ENCODE data around the gene CHRNA5.

Gene CHRNA5

DNA sequence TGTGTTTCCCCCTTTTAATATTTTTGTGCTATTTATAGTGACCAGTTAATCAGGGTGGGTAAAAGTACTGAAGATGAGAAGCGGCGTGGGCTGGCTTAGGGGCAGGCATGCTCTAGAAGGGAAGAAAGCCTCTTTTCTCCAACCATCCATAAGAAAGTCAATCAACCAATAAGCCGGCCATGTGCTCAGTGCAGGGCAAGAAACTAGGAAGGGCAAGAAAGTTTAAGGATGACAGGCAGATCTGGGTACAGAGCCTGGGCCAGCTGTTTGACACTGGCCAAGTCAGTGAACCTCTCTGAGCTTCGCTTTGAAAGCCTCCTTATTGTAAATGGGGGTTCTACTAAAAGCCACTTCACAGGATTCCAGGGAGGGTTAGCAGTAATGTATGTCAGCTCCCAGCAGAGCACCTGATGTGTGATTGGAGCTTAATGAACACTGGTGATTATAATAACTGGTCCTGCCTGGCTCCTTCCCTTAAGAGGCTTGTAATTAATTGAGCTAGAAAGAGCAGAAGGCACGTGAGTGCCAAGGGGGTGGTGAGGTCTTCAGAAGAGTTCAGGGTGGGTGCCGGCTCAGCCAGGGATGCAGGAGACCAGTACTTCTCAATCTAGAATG is 61.2 kb downstream of the CHRNA5 start:
- TF ChIP-seq, protein P1, sequence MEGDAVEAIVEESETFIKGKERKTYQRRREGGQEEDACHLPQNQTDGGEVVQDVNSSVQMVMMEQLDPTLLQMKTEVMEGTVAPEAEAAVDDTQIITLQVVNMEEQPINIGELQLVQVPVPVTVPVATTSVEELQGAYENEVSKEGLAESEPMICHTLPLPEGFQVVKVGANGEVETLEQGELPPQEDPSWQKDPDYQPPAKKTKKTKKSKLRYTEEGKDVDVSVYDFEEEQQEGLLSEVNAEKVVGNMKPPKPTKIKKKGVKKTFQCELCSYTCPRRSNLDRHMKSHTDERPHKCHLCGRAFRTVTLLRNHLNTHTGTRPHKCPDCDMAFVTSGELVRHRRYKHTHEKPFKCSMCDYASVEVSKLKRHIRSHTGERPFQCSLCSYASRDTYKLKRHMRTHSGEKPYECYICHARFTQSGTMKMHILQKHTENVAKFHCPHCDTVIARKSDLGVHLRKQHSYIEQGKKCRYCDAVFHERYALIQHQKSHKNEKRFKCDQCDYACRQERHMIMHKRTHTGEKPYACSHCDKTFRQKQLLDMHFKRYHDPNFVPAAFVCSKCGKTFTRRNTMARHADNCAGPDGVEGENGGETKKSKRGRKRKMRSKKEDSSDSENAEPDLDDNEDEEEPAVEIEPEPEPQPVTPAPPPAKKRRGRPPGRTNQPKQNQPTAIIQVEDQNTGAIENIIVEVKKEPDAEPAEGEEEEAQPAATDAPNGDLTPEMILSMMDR (IDR thresholded peaks at IDR 0.05; ENCODE audit: control extremely low read depth, extremely low read depth, low read depth, missing control alignments): no peak
- CTCF ChIA-PET: interaction anchor here (1.1 to 1.2 kb wide), 3 partner anchors 12 to 83 kb away, joined by 3 read pairs; no protein-coding TSS in a partner anchor
- POLR2A ChIA-PET: no interaction called here
- no peak for DNase-seq (ENCODE audit: extremely low spot score)

DNA sequence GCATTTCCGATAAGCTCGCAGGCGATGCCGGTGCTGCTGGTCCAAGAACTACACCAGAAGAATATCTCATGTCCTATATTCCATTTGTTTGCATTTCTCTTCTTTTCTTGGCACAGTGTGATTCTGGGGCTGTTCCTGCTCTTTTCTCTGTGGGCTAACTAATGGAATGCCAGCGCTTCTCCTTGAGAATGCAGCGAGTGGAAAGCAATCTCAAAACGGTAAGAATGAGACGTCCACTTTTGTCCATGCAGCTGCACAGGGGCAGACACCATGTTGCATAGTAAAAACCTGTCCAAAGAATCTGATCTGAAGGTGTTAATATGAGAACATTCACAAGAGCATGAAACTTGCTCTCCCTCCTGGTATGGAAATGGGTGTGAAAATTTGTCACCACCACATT is 62.0 kb downstream of the CHRNA5 start:
- CTCF ChIA-PET: interaction anchor here (0.7 to 1.2 kb wide), 2 partner anchors 81 to 82 kb away, joined by 3 read pairs; no protein-coding TSS in a partner anchor
- TF ChIP-seq, protein P1 (IDR thresholded peaks at IDR 0.05; ENCODE audit: control extremely low read depth, extremely low read depth, low read depth, missing control alignments): no peak
- POLR2A ChIA-PET: no interaction called here

GRCh38 chr15:78628227-78628626 is 62.9 kb downstream of the CHRNA5 start:
- TF ChIP-seq, protein P1 (IDR thresholded peaks at IDR 0.05; ENCODE audit: control extremely low read depth, extremely low read depth, low read depth, missing control alignments): no peak
- ChIA-PET CTCF (interaction anchor here (1.5 kb wide), 1 partner anchor 127 kb away, joined by 3 read pairs; no protein-coding TSS in a partner anchor), POLR2A (no interaction called here)
- no peak for DNase-seq (ENCODE audit: extremely low spot score)

More for the DNA sequence above, 62.0 kb downstream of the CHRNA5 start:
- no peak for DNase-seq (ENCODE audit: extremely low spot score)

DNA sequence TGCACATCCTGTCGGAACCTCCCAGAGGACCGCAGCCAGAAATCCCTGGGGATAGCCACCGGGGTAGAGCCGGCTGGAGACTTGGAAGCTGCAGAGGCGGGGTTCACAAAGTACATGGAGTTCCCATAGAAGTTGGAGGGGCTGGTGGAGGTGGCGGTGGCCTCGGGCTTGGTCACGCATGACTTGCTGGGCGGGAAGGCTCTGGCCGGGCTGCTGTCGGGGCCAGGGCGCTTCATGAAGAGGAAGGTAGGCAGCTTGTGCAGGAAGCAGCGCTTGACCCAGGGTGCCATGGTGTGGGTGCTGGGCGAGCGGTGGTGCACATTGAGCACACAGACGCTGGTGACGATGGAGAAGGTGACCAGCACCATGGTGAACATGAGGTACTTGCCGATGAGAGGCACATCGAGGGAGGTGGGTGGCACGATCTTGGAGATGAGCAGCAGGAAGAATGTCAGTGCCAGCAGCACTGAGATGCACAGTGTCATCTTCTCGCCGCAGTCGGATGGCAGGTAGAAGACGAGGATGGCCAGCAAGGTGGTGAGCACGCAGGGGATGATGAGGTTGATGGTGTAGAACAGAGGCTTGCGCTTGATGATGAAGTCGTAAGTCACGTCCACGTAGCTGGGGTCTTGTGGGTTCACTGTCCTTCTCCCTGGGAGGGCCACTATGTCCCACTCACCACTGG is 63.9 kb downstream of the CHRNA5 start:
- ChIA-PET POLR2A (no interaction called here), CTCF (interaction anchor here (0.7 to 1.5 kb wide), 2 partner anchors 10 to 126 kb away, joined by 3 read pairs; no protein-coding TSS in a partner anchor)
- no peak for DNase-seq (ENCODE audit: extremely low spot score)
- TF ChIP-seq, protein P1 (IDR thresholded peaks at IDR 0.05; ENCODE audit: control extremely low read depth, extremely low read depth, low read depth, missing control alignments): no peak

GRCh38 chr15:78629716-78630065 is 64.4 kb downstream of the CHRNA5 start:
- DNase-seq (ENCODE audit: extremely low spot score): no peak
- CTCF ChIA-PET: interaction anchor here (1.5 to 2.4 kb wide), 2 partner anchors 80 to 126 kb away, joined by 3 to 7 read pairs; no protein-coding TSS in a partner anchor
- POLR2A ChIA-PET: no interaction called here
- TF ChIP-seq, protein P1 (IDR thresholded peaks at IDR 0.05; ENCODE audit: control extremely low read depth, extremely low read depth, low read depth, missing control alignments): no peak

- TF ChIP-seq, protein P1 (IDR thresholded peaks at IDR 0.05; ENCODE audit: control extremely low read depth, extremely low read depth, low read depth, missing control alignments): no peak
- CTCF ChIA-PET: interaction anchor here (2.4 kb wide), 1 partner anchor 78 kb away, joined by 7 read pairs; no protein-coding TSS in a partner anchor
- POLR2A ChIA-PET: no interaction called here
- no peak for DNase-seq (ENCODE audit: extremely low spot score)
Observed at GRCh38 chr15:78630886-78631633, 65.7 kb downstream of the CHRNA5 start.

Data from GM10248 (cell line).